Prostate gland (tissue), 2 donors: ENCODE data around the gene SIM2.

Source experiments
- POLR2A ChIP-seq: fragments of 450-650 bp; IDR thresholded peaks from one replicate; pipeline ENCODE4 v1.6.1; 2016; ENCODE audit warnings: antibody characterized with exemption, mild to moderate bottlenecking
- TF ChIP-seq, protein P1 (sequence below), 4 experiments: fragments of 200-600 bp in 2 of 4; fragments of 450-650 bp in 2 of 4; sonication (generic) in 2 of 4; IDR thresholded peaks; 1 replicate in 3 of 4; 2 replicates in 1 of 4; pipeline ENCODE4 v1.5.1; 2016 to 2019; ENCODE audit warnings: antibody characterized with exemption in 4 of 4, mild to moderate bottlenecking in 2 of 4, moderate library complexity in 2 of 4

- no peak for TF ChIP-seq POLR2A
- TF ChIP-seq, protein P1, sequence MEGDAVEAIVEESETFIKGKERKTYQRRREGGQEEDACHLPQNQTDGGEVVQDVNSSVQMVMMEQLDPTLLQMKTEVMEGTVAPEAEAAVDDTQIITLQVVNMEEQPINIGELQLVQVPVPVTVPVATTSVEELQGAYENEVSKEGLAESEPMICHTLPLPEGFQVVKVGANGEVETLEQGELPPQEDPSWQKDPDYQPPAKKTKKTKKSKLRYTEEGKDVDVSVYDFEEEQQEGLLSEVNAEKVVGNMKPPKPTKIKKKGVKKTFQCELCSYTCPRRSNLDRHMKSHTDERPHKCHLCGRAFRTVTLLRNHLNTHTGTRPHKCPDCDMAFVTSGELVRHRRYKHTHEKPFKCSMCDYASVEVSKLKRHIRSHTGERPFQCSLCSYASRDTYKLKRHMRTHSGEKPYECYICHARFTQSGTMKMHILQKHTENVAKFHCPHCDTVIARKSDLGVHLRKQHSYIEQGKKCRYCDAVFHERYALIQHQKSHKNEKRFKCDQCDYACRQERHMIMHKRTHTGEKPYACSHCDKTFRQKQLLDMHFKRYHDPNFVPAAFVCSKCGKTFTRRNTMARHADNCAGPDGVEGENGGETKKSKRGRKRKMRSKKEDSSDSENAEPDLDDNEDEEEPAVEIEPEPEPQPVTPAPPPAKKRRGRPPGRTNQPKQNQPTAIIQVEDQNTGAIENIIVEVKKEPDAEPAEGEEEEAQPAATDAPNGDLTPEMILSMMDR (IDR thresholded peaks at IDR 0.05) = no peak
Observed at GRCh38 chr21:36738489-36739126, 39.7 kb downstream of the SIM2 start.
